NOMO-1 (cell line): ENCODE measurements around the gene RARS2.
"Not testable (repeated sequence)": the region's sequence is repeated elsewhere in the genome, so short reads cannot be mapped to it uniquely, and the experiment has no call there.

Experiments
- DNase-seq, 2 experiments: peaks; one replicate each; lab custom pipeline; 2025; ENCODE audit not compliant: unreplicated experiment in 2 of 2; lab: John Stamatoyannopoulos, UW

RARS2 gene

DNA sequence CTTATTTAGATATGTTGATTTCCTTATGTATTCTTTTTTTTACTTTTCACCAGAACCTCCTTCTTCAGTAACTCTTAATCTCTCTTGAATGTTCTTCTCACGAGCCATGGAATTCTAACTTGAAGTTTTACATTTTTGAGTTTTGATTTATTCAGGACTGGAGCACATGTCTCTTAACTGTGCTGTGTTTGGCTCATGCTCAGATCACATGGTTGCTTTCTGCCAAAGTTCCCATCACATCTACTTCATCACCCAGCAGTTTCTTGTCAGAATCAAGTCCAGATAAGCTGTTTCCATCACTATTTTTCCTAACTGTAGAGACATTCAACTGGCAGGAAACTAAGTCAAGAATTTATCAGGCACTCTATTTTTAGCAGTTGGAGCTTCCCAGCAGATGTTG lies 85.3 kb downstream of the RARS2 start:
- no peak for DNase-seq

- no peak for DNase-seq
Observed at GRCh38 chr6:87501809-87502572, 87.8 kb downstream of the RARS2 start.

- no peak for DNase-seq
Observed at GRCh38 chr6:87498048-87498447, 91.7 kb downstream of the RARS2 start.

- peak in 1 of 2 experiments; percentile 46 for DNase-seq
Observed at GRCh38 chr6:87494761-87495422, 94.9 kb downstream of the RARS2 start.

DNA sequence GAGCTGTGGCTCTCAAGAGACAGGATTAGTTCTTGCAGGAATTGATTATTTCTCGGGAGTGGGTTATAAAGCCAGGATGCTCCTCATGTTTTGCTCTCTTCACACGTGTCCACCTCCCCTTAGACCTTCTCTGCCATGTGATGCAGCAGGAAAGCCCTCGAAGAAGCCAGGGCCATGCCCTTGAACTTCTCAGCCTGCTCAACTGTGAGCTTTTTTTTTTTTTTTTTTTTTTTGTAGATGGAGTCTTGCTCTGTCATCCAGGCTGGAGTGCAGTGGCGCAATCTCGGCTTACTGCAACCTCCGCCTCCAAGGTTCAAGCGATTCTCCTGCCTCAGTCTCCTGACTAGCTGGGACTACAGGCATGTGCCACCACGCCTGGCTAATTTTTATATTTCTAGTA lies 100.5 kb downstream of the RARS2 start:
- DNase-seq, result not testable (repeated sequence)

DNA sequence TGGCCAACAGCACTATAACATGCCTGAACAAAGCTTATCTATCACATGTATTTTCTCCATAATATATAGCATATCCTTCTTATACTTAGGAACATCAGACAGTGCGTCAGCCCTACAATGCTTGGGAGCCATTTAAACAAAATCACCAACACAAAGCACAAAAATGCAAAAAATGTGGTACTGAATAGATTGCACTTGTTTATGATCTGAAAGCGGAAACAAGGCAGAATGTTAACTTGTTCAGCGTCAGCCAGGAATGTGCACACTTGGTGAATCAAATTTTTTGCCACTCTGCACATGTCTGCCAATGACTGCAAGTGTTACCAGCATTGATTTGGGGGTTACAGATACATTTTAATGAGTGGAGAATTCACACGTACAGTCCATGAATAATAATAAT lies 102.2 kb downstream of the RARS2 start:
- no peak for DNase-seq

GRCh38 chr6:87484491-87484890 lies 105.3 kb downstream of the RARS2 start:
- no peak for DNase-seq

GRCh38 chr6:87483929-87484328 lies 105.9 kb downstream of the RARS2 start:
- DNase-seq, result no peak

DNA sequence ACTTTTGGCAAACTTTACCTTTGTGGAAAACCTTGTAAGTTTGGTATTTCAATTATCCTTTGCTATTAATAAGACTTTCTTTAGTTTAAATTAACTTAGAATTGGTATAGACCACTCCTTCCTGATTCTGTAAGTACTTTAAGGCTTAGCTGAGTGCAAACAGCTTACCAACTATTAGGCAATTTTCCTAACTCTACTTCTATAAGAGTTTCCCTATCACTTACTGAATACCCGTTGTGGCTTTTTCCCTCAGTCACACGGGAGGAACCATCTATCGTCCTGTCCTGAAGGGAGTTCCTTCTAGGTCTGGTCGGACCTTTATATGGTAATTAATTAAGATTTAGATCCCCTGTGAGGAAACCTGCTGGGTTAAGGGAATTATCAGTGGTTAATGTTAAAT lies 107.4 kb downstream of the RARS2 start:
- peak; percentile 65 to 86 for DNase-seq

- peak; percentile 42 to 79 for DNase-seq
Observed at GRCh38 chr6:87481931-87482330, 107.9 kb downstream of the RARS2 start.

DNA sequence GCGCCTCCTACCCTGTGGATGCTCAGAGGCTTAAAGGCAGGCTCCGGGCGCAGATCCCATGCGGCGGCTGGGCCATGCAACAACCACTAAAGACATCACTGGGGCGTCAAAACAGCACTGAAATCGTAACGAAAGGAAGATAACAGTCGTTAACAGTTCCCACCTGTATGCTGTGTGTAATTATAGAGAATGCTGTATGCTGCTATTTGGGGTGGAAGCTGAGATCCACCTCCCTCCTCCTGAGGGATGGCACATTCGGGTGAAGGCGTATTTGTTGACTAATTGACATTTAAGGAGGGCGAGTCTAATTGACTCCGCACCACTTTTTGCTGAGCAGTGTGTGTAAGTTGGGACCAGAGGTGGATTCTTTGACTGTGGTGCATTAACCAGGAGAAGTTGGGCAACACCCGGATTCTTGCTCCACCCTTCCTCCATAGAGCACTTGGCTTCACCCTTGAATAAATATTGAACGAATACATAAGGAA lies 116.3 kb downstream of the RARS2 start:
- peak in 1 of 2 experiments; percentile 48 for DNase-seq

DNA sequence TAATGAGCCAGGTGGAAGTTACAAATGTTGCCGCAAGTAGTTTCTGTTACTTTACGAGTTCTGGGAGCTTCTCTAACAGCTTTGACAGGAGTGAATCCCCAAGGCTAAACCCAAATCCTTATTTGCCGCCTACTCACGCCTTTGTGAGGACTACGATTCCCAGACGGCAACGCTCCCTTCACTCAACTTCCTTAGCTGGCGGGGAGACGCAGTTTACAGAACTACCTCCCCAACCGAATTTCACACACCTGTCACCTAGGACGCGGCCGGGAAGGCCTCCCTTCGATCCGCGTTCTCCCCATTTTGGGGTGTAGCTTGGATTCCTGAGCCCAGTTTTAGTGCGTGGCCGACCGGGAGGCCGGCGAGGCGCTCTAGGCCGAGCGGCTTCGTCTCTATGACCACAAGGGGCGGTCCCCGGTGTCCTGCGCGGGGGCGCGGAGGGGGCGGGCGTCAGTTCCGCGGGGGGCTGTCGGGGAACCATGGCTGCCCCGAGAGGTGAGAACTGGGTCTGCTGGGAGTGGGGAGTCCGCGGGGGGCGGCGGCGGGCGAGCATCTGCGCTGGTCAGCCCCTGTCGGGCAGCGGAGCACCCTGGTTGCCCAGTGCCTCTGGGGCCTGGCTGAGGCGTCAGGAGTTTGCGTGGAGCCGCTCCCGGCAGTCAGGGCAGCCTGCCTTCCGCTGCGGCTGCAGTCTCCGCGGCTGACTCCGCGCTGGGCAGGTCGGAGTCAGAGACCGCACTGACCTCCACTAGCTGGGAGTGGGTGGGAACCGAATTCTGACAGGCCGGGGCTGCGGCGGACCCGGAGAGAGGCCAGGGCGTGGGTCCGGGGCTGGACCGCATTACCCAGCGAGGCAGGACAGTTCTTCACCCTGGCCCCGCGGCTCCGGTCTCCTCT lies 117.0 kb downstream of the RARS2 start, which contains the start of gene SLC35A1:
TSS of gene SLC35A1 (plus strand) at position 450 of the 894 bp plus-strand sequence. CDS start at position 480, 30 bp downstream.
- DNase-seq, result peak; percentile 77 to 85

GRCh38 chr6:87465051-87465450 lies 124.7 kb downstream of the RARS2 start:
- DNase-seq, result no peak
